ENCODE data around the gene DRC3.
"Not testable (repeated sequence)": the region's sequence is repeated elsewhere in the genome, so short reads cannot be mapped to it uniquely, and the experiment has no call there.

The DRC3 gene

GRCh38 chr17:17950347-17950746, 22.3 kb upstream of the DRC3 start:
- H3K4me3 ChIP-seq (ENCODE audit: low read depth, low read length) = no peak overlapping the region
- TF ChIP-seq CTCF (IDR thresholded peaks at IDR 0.05; ENCODE audit: low read depth, low read length) = no peak

GRCh38 chr17:17950806-17951205, 21.9 kb upstream of the DRC3 start:
- no peak for TF ChIP-seq CTCF (IDR thresholded peaks at IDR 0.05; ENCODE audit: low read depth, low read length)

GRCh38 chr17:17951524-17951923, 21.1 kb upstream of the DRC3 start:
- no peak for TF ChIP-seq CTCF (IDR thresholded peaks at IDR 0.05; ENCODE audit: low read depth, low read length)
- H3K4me3 ChIP-seq (ENCODE audit: low read depth, low read length) = no peak overlapping the region

More at GRCh38 chr17:17950806-17951205, 21.9 kb upstream of the DRC3 start:
- no peak overlapping the region for H3K4me3 ChIP-seq (ENCODE audit: low read depth, low read length)

DNA sequence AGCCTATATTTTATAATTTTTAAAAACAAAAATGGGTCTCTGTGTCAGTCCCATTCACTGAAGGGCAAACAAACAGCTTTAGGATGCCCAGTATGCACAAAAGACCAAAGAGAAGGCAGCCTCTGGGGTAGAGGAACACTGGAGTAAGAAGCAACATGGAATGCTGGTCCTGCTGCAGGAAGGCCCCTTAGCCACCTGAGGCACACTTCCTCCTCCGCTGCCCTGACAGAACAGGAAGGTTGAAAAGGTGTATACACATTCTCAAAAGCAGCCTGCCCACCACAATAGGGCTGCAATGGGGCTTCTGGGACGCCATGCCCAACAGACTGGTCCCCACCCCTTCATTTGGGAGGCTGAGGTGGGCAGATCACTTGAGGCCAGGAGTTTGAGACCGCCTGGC, 20.0 kb upstream of the DRC3 start:
- no peak overlapping the region for H3K4me3 ChIP-seq (ENCODE audit: low read depth, low read length)

DNA sequence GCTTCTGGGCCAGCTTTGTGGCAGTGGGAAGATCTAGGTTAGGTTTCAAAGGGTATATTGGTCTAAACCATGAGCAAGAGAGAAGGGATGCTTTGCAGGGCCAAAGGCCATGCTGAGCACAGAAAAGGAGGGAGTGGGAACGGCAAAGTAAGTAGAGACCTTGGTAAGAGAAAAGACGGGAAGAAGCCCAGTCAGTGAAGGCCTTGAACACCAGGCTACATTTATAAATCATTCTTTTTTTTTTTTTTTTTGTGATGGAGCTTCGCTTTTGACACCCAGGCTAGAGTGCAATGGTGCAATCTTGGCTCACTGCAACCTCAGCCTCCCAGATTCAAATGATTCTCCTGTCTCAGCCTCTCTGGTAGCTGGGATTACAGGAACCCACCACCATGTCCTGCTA, 18.6 kb upstream of the DRC3 start:
- TF ChIP-seq CTCF (IDR thresholded peaks at IDR 0.05; ENCODE audit: low read depth, low read length) = no peak
- H3K4me3 ChIP-seq (ENCODE audit: low read depth, low read length) = no peak overlapping the region

More for the DNA sequence above, 20.0 kb upstream of the DRC3 start:
- no peak for TF ChIP-seq CTCF (IDR thresholded peaks at IDR 0.05; ENCODE audit: low read depth, low read length)

DNA sequence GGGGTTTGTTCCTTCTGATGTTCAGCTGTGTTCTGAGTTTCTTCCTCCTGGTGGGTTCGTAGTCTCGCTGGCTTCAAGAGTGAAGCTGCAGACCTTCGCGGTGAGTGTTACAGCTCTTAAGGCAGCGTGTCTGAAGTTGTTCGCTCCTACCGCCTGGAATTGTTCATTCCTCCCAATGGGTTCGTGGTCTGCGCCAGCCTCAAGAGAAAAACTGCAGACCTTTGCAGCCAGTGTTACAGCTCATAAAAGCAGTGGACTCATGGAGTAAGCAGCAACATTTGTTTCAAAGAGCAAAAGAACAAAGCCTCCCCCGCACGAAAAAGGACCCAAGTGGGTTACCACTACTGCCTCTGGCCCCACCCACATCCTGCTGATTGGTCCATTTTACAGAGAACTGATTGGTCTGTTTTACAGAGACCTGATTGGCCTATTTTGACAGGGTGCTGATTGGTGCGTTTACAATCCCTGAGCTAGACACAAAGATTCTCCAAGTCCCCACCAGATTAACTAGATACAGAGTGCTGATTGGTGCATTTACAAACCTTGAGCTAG, 16.8 kb upstream of the DRC3 start:
- not testable (repeated sequence) for H3K4me3 ChIP-seq (ENCODE audit: low read depth, low read length)

GRCh38 chr17:17957584-17957916, 15.1 kb upstream of the DRC3 start:
- TF ChIP-seq CTCF (IDR thresholded peaks at IDR 0.05; ENCODE audit: low read depth, low read length) = no peak
- H3K4me3 ChIP-seq (ENCODE audit: low read depth, low read length) = no peak overlapping the region

DNA sequence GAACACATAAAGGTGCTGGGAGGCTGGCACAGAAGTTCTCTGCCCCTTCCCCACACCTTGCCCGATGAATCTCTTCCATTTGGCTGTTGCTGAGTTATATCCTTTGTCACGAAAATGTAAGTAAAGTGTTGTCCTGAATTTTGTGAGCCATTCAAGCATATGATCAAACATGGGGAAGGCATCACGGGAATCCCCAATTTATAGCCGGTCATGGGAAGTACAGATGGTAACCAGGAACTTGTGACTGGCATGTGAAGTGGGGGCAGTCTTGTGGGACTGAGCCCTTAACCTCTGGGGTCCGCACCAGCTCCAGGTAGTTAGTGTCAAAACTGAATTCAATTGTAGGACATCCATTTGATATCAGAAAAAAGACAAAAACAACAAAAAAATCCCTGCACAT, 13.7 kb upstream of the DRC3 start:
- H3K4me3 ChIP-seq (ENCODE audit: low read depth, low read length) = peak overlapping the region; percentile 51
- no peak for TF ChIP-seq CTCF (IDR thresholded peaks at IDR 0.05; ENCODE audit: low read depth, low read length)
